ENCODE results near the gene PCDH15. TPM values are rescaled to one million over a fixed set of nuclear protein-coding genes. Genes with fewer than 3 reads are reported as not detected.

The PCDH15 gene
- total and polyA plus RNA-seq, 2 of the 13 experiments (the other 11 are each of a cell fraction or from before 2014, with no cell fraction given) = not detected

- ChIA-PET CTCF (ENCODE audit: low intra/inter-chr PET ratio, low total read pairs) (no interaction called here), POLR2A (no interaction called here)
- Histone ChIP-seq H3K9ac (ENCODE audit: insufficient read depth, low read depth, low read length) (no peak overlapping the region), H2AFZ (ENCODE audit: low read length) (no peak overlapping the region), H3K4me1 (ENCODE audit: insufficient read depth, low read length) (no peaks in the 10 kb centered on the region), H3K79me2 (ENCODE audit: insufficient read depth, low read length) (no peaks in the 10 kb centered on the region), H3K27me3 (ENCODE audit: control insufficient read depth in 1 of 2, insufficient read depth in 2 of 2, low read length in 2 of 2) (no peaks in the 10 kb centered on the region), H3K27ac (ENCODE audit: extremely low read length, insufficient read depth, low read length) (no peak overlapping the region), H3K36me3 (replicated peaks in 1 of 2; ENCODE audit: control insufficient read depth in 1 of 2, insufficient read depth in 2 of 2, low read length in 2 of 2) (no peaks in the 10 kb centered on the region), H4K20me1 (ENCODE audit: insufficient read depth, low read length) (no peaks in the 10 kb centered on the region), H3K9me3 (ENCODE audit: low read length) (no peaks in the 10 kb centered on the region), H3K4me3 (replicated peaks in 1 of 3; ENCODE audit: insufficient read depth in 1 of 3, low read depth in 2 of 3, low read length in 3 of 3) (no peak overlapping the region), H3K4me2 (ENCODE audit: low read depth, low read length) (no peak overlapping the region)
- no peak for FAIRE-seq
- in situ Hi-C loops (cut with HindIII; ENCODE audit: extremely low pct_ligation_motif_present, low pct_unique_long_range_greater_than_20kb) = no loop called here
- no TSS peak for BruUV-seq (replicated peaks)
- no peak for ATAC-seq
- TF ChIP-seq THYN1 (CRISPR knock-in tag; IDR thresholded peaks at IDR 0.05; ENCODE audit: borderline replicate concordance, low read depth) (no peak), ZNF503 (CRISPR knock-in tag; IDR thresholded peaks at IDR 0.05) (no peak), ZNF331 (CRISPR knock-in tag; IDR thresholded peaks at IDR 0.05) (no peak), DZIP1 (CRISPR knock-in tag; IDR thresholded peaks at IDR 0.05) (no peak), JUN (CRISPR knock-in tag; IDR thresholded peaks at IDR 0.05) (no peak), DPF2 (CRISPR knock-in tag; IDR thresholded peaks at IDR 0.05; ENCODE audit: borderline replicate concordance, low read depth) (no peak), ZNF709 (CRISPR knock-in tag; IDR thresholded peaks at IDR 0.05) (no peak), CAMTA2 (CRISPR knock-in tag; IDR thresholded peaks at IDR 0.05; ENCODE audit: borderline replicate concordance) (no peak), WIZ (CRISPR knock-in tag; IDR thresholded peaks at IDR 0.05) (no peak), RBM39 (IDR thresholded peaks at IDR 0.05; ENCODE audit: low read depth, low read length, poor library complexity, severe bottlenecking) (no peak), HOXA3 (CRISPR knock-in tag; IDR thresholded peaks at IDR 0.05) (no peak), RFX5 (IDR thresholded peaks at IDR 0.05; ENCODE audit: low read depth, low read length) (no peak), SIN3B (IDR thresholded peaks at IDR 0.05; ENCODE audit: low read length) (no peak), BORCS8-MEF2B (CRISPR knock-in tag; IDR thresholded peaks at IDR 0.05) (no peak), MTA1 (CRISPR knock-in tag; IDR thresholded peaks at IDR 0.05; ENCODE audit: borderline replicate concordance) (no peak), FOSL2 (CRISPR knock-in tag; IDR thresholded peaks at IDR 0.05) (no peak), RNF219 (CRISPR knock-in tag; IDR thresholded peaks at IDR 0.05) (no peak), ASH2L (IDR thresholded peaks at IDR 0.05; ENCODE audit: insufficient read length, low read depth, low read length) (no peak), ZNF292 (CRISPR knock-in tag; IDR thresholded peaks at IDR 0.05; ENCODE audit: borderline replicate concordance, low read depth) (no peak), RNF2 (conservative IDR thresholded peaks at IDR 0.05; ENCODE audit: low read depth) (no peak)
- WGBS (ENCODE audit: low lambda C conversion rate) = 3% methylated on average over 5 of the region's 5 CpGs
- intact Hi-C loops (cut with micrococcal nuclease; ENCODE audit: unreplicated experiment) = no loop called here
- DNase-seq (ENCODE audit: low spot score) = no peak
Measured at GRCh38 chr10:54607983-54608382, 193.0 kb downstream of the PCDH15 start.

Data from HepG2 (cell line).